H9 (cell line): ENCODE data around the gene ANKRD65. TPM values are rescaled to one million over a fixed set of nuclear protein-coding genes. Genes with fewer than 3 reads are reported as not detected.

ENCODE experiments used
- DNase-seq: peaks from one replicate; pipeline ENCODE4 v3.0.0-alpha.2; 2017
- H2AFZ ChIP-seq: one replicate; pipeline ENCODE4 v1.6.1; 2013; ENCODE audit warnings: mild to moderate bottlenecking, low read length, control low read depth, moderate library complexity
- H2AK5ac ChIP-seq: 2 replicates; pipeline ENCODE4 v1.6.1; 2013; ENCODE audit warnings: low read length, control low read depth, mixed read lengths; ENCODE audit not compliant: insufficient read length
- H2BK120ac ChIP-seq: one replicate; pipeline ENCODE4 v1.6.1; 2013; ENCODE audit warnings: low read depth, mild to moderate bottlenecking, low read length, control low read depth, inconsistent platforms; ENCODE audit not compliant: poor library complexity, severe bottlenecking
- H2BK12ac ChIP-seq: 2 replicates; pipeline ENCODE4 v1.6.1; 2013; ENCODE audit warnings: low read length, control low read depth, mixed read lengths, low read depth; ENCODE audit not compliant: insufficient read length
- H2BK15ac ChIP-seq: 2 replicates; pipeline ENCODE4 v1.6.1; 2013; ENCODE audit warnings: low read depth, low read length, control low read depth
- H2BK20ac ChIP-seq: one replicate; pipeline ENCODE4 v1.6.1; 2013; ENCODE audit warnings: low read depth, mild to moderate bottlenecking, low read length, control low read depth, inconsistent platforms; ENCODE audit not compliant: poor library complexity, severe bottlenecking
- H2BK5ac ChIP-seq: 2 replicates; pipeline ENCODE4 v1.6.1; 2013; ENCODE audit warnings: low read length, control low read depth, mixed read lengths; ENCODE audit not compliant: insufficient read length
- H3K14ac ChIP-seq: 2 replicates; pipeline ENCODE4 v1.6.1; 2013; ENCODE audit warnings: low read length, control low read depth; ENCODE audit not compliant: insufficient read depth
- H3K18ac ChIP-seq: 2 replicates; pipeline ENCODE4 v1.6.1; 2013; ENCODE audit warnings: low read depth, mild to moderate bottlenecking, mixed read lengths, low read length, control low read depth; ENCODE audit not compliant: insufficient read length
- H3K23ac ChIP-seq: 2 replicates; pipeline ENCODE4 v1.6.1; 2013; ENCODE audit warnings: low read length, control low read depth, mixed read lengths, low read depth; ENCODE audit not compliant: insufficient read length
- H3K23me2 ChIP-seq: 2 replicates; pipeline ENCODE4 v1.6.1; 2013; ENCODE audit warnings: low read depth, mild to moderate bottlenecking, mixed read lengths, low read length, control low read depth; ENCODE audit not compliant: insufficient read length, poor library complexity, severe bottlenecking
- H3K27ac ChIP-seq: 2 replicates; pipeline ENCODE4 v1.5.1; 2013; ENCODE audit warnings: low read length, control low read depth, mixed read lengths, low read depth; ENCODE audit not compliant: insufficient read length
- H3K27me3 ChIP-seq: 2 replicates; pipeline ENCODE4 v1.6.1; 2013; ENCODE audit warnings: low read length, control low read depth, inconsistent platforms; ENCODE audit not compliant: insufficient read depth
- H3K4ac ChIP-seq: 2 replicates; pipeline ENCODE4 v1.6.1; 2013; ENCODE audit warnings: low read depth, mild to moderate bottlenecking, control low read depth, inconsistent platforms, low read length, moderate library complexity
- H3K4me1 ChIP-seq: 2 replicates; pipeline ENCODE4 v1.6.1; 2013; ENCODE audit warnings: low read length, control low read depth, inconsistent platforms; ENCODE audit not compliant: insufficient read depth
- H3K4me2 ChIP-seq: 2 replicates; pipeline ENCODE4 v1.6.1; 2013; ENCODE audit warnings: low read length, control low read depth, mixed read lengths; ENCODE audit not compliant: insufficient read length, insufficient read depth
- H3K56ac ChIP-seq: 2 replicates; pipeline ENCODE4 v1.6.1; 2013; ENCODE audit warnings: low read depth, mild to moderate bottlenecking, mixed read lengths, low read length, control low read depth; ENCODE audit not compliant: insufficient read length
- H3K79me1 ChIP-seq: 2 replicates; pipeline ENCODE4 v1.6.1; 2013; ENCODE audit warnings: low read depth, mild to moderate bottlenecking, moderate library complexity, low read length, control low read depth, inconsistent platforms; ENCODE audit not compliant: insufficient read depth, poor library complexity, severe bottlenecking
- H3K79me2 ChIP-seq: 2 replicates; pipeline ENCODE4 v1.6.1; 2013; ENCODE audit warnings: low read length, control low read depth, inconsistent platforms; ENCODE audit not compliant: insufficient read depth
- H3K9ac ChIP-seq: 2 replicates; pipeline ENCODE4 v1.6.1; 2013; ENCODE audit warnings: low read length, control low read depth, mixed read lengths; ENCODE audit not compliant: insufficient read length; ENCODE audit errors: extremely low read depth
- H3K9me3 ChIP-seq: one replicate; pipeline ENCODE4 v1.6.1; 2013; ENCODE audit warnings: low read depth, low read length, inconsistent platforms; ENCODE audit not compliant: control insufficient read depth
- H3T11ph ChIP-seq: one replicate; pipeline ENCODE4 v1.6.1; 2013; ENCODE audit warnings: mild to moderate bottlenecking, low read length, control low read depth, inconsistent platforms
- H4K20me1 ChIP-seq: one replicate; pipeline ENCODE4 v1.6.1; 2013; ENCODE audit not compliant: control insufficient read depth, insufficient read length, insufficient read depth
- H4K5ac ChIP-seq: 2 replicates; pipeline ENCODE4 v1.6.1; 2013; ENCODE audit warnings: low read depth, mild to moderate bottlenecking, mixed read lengths, low read length, control low read depth; ENCODE audit not compliant: insufficient read length
- H4K8ac ChIP-seq: replicated peaks from 2 replicates; pipeline ENCODE4 v1.6.1; 2013; ENCODE audit warnings: low read length, control low read depth, mixed read lengths, low read depth; ENCODE audit not compliant: insufficient read length
- H4K91ac ChIP-seq: 2 replicates; pipeline ENCODE4 v1.6.1; 2013; ENCODE audit warnings: low read depth, mild to moderate bottlenecking, moderate library complexity, mixed read lengths, low read length, control low read depth; ENCODE audit not compliant: insufficient read length
- H3K27ac Mint-ChIP-seq, 3 experiments: 2 replicates in 2 of 3; 3 replicates in 1 of 3; pipeline ENCODE4 v1.8.0; 2020 to 2021; ENCODE audit warnings: mixed read lengths in 3 of 3, mild to moderate bottlenecking in 1 of 3, moderate library complexity in 1 of 3
- H3K27me3 Mint-ChIP-seq: 2 replicates; pipeline ENCODE4 v1.8.0; 2021; ENCODE audit warnings: low read depth, mild to moderate bottlenecking, moderate library complexity, mixed read lengths
- H3K36me3 Mint-ChIP-seq, 3 experiments: 2 replicates in 2 of 3; 3 replicates in 1 of 3; pipeline ENCODE4 v1.8.0; 2020 to 2021; ENCODE audit warnings: low read depth in 3 of 3, mixed read lengths in 3 of 3; ENCODE audit not compliant: insufficient read depth in 1 of 3
- H3K4me1 Mint-ChIP-seq, 2 experiments: 2 replicates each; pipeline ENCODE4 v1.8.0; 2020; ENCODE audit warnings: mixed read lengths in 2 of 2
- H3K4me3 Mint-ChIP-seq, 2 experiments: 2 replicates in 1 of 2; 3 replicates in 1 of 2; pipeline ENCODE4 v1.8.0; 2020 to 2021; ENCODE audit warnings: mild to moderate bottlenecking in 2 of 2, mixed read lengths in 2 of 2, moderate library complexity in 1 of 2
- H3K9me3 Mint-ChIP-seq, 2 experiments: 2 replicates in 1 of 2; 3 replicates in 1 of 2; pipeline ENCODE4 v1.8.0; 2020; ENCODE audit warnings: mild to moderate bottlenecking in 2 of 2, mixed read lengths in 2 of 2, moderate library complexity in 1 of 2
- CTCF ChIP-seq: fragments of 200-600 bp; sonication (generic); conservative IDR thresholded peaks from 3 replicates; pipeline ENCODE4 v1.8.0; 2021; ENCODE audit warnings: antibody characterized with exemption, mild to moderate bottlenecking
- WGBS: extraction: QIAGEN DNeasy Blood & Tissue Kit; methylation state at CpG from one replicate; pipeline ENCODE4 v1.1.7; 2013; ENCODE audit warnings: missing lambda C conversion rate, low lambda C conversion rate, mixed read lengths; ENCODE audit not compliant: insufficient read length; ENCODE audit errors: extremely low coverage; 5-methylcytosine and 5-hydroxymethylcytosine counted together
- total RNA-seq: library from RNA; stranded (reverse); gene quantifications from 2 replicates; pipeline ENCODE4 v1.2.1, GENCODE V29; 2021

Gene ANKRD65
- total RNA-seq, 1 experiment from 2014 or later, result 3.1 TPM

- no peak overlapping the region for H3K18ac ChIP-seq
- no CpG with 5 or more reads among the region's 7 CpGs for whole genome bisulfite sequencing
- no peak overlapping the region for H3K4ac ChIP-seq
- H3K23ac ChIP-seq, result no peak overlapping the region
- no peak overlapping the region for H2BK120ac ChIP-seq
- H3K4me2 ChIP-seq, result no peak overlapping the region
- no peak overlapping the region for H3K56ac ChIP-seq
- no peak overlapping the region for H4K8ac ChIP-seq
- H4K20me1 ChIP-seq, result no peaks in the 10 kb centered on the region
- no peaks in the 10 kb centered on the region for H3K79me2 ChIP-seq
- H3K4me1 ChIP-seq, result no peaks in the 10 kb centered on the region
- H2BK12ac ChIP-seq, result no peak overlapping the region
- H4K5ac ChIP-seq, result no peak overlapping the region
- no peak overlapping the region for H2BK5ac ChIP-seq
- H3K27ac ChIP-seq, result no peak overlapping the region
- Mint-ChIP-seq H3K27me3 (no peaks in the 10 kb centered on the region), H3K4me1 (no peaks in the 10 kb centered on the region), H3K27ac (no peak overlapping the region), H3K36me3 (no peaks in the 10 kb centered on the region; a peak in 1 of 7 replicates), H3K9me3 (no peaks in the 10 kb centered on the region), H3K4me3 (no peak overlapping the region; a peak in 1 of 5 replicates)
- DNase-seq, result no peak
- no peaks in the 10 kb centered on the region for H3K79me1 ChIP-seq
- no peak for TF ChIP-seq CTCF
- no peaks in the 10 kb centered on the region for H3K9me3 ChIP-seq
- H3K23me2 ChIP-seq, result no peaks in the 10 kb centered on the region
- no peak overlapping the region for H3K9ac ChIP-seq
- no peaks in the 10 kb centered on the region for H3K27me3 ChIP-seq
- no peak overlapping the region; the same call in 1 of the 2 replicates for H3K14ac ChIP-seq
- H3T11ph ChIP-seq, result no peak overlapping the region
- H2BK15ac ChIP-seq, result no peak overlapping the region
- H2AK5ac ChIP-seq, result no peak overlapping the region
- H2AFZ ChIP-seq, result no peak overlapping the region
- H4K91ac ChIP-seq, result no peak overlapping the region
- no peak overlapping the region for H2BK20ac ChIP-seq
Measured at GRCh38 chr1:1463312-1463711, 42.2 kb upstream of the ANKRD65 start.
